ENCODE results near the gene DOCK3.

DNA sequence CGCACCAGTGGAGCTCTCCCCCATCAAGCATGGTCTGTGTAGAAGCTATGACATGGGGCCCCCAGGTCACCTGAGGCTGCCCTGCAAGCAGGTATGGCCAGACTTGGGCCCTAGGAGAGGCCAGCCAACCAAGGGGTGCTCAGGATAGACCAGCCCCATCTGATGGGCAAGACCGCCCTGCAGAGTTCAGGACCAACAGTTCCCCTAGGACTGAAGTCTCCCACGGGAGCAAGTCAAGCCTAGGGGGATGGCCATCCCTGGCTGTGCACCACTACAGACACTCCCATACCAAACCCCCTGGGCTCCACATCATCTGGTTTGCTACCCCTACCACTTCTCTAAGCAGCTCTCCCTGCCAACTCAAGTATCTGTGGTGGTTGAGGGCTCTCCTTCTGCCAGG is 568.2 kb downstream of the DOCK3 start:
- TF ChIP-seq, protein P1, sequence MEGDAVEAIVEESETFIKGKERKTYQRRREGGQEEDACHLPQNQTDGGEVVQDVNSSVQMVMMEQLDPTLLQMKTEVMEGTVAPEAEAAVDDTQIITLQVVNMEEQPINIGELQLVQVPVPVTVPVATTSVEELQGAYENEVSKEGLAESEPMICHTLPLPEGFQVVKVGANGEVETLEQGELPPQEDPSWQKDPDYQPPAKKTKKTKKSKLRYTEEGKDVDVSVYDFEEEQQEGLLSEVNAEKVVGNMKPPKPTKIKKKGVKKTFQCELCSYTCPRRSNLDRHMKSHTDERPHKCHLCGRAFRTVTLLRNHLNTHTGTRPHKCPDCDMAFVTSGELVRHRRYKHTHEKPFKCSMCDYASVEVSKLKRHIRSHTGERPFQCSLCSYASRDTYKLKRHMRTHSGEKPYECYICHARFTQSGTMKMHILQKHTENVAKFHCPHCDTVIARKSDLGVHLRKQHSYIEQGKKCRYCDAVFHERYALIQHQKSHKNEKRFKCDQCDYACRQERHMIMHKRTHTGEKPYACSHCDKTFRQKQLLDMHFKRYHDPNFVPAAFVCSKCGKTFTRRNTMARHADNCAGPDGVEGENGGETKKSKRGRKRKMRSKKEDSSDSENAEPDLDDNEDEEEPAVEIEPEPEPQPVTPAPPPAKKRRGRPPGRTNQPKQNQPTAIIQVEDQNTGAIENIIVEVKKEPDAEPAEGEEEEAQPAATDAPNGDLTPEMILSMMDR (IDR thresholded peaks at IDR 0.05), result no peak
- TF ChIP-seq POLR2A (IDR thresholded peaks at IDR 0.05) (no peak), EP300 (IDR thresholded peaks at IDR 0.05) (no peak)

Data from ovary (tissue), 3 donors.